HepG2 (cell line): ENCODE data around the gene CHST1. TPM values are rescaled to one million over a fixed set of nuclear protein-coding genes. Genes with fewer than 3 reads are reported as not detected.

Experiments used
- ATAC-seq: fragments of 200-7000 bp; cut with Tn5 transposase; 3 replicates; pipeline ENCODE4 v1.9.1; 2020; ENCODE audit warnings: mild to moderate bottlenecking, moderate library complexity
- BruUV-seq: library from RNA; stranded (reverse); fragments of 400-500 nt; replicated peaks from 2 replicates; lab custom pipeline; 2021; lab: Mats Ljungman, UMichigan
- CTCF ChIA-PET: fragments of 300-600 bp; formaldehyde crosslinking; extraction: SDS; loops from one replicate; lab custom pipeline; 2021; ENCODE audit warnings: low total read pairs, inconsistent platforms, low intra/inter-chr PET ratio; lab: Yijun Ruan, JAX
- POLR2A ChIA-PET: fragments of 350-600 bp; sonication (Branson Sonifier 250); formaldehyde crosslinking; loops from one replicate; lab custom pipeline; 2020; ENCODE audit warnings: antibody characterized with exemption, inconsistent platforms; lab: Yijun Ruan, JAX
- DNase-seq: peaks from one replicate; pipeline ENCODE4 v3.0.0-alpha.2; 2015; ENCODE audit warnings: low spot score
- FAIRE-seq: peaks from 3 replicates; lab custom pipeline; 2011; peaks lifted over from hg19 to GRCh38; lab: Jason Lieb, UNC
- H2AFZ ChIP-seq: one replicate; pipeline ENCODE4 v1.6.1; 2011; ENCODE audit warnings: low read length, inconsistent platforms
- H3K27ac ChIP-seq: fragments of 300-600 bp; 3 replicates; pipeline ENCODE4 v1.8.0; 2011; ENCODE audit warnings: mixed run types, mild to moderate bottlenecking, mixed read lengths, low read length, inconsistent platforms; ENCODE audit not compliant: insufficient read depth; ENCODE audit errors: extremely low read length
- H3K27me3 ChIP-seq, 2 experiments: fragments of 200-600 bp in 1 of 2; 2 replicates in 1 of 2; 3 replicates in 1 of 2; pipeline versions ENCODE4 v1.6.0 to v1.8.0; 2011; ENCODE audit warnings: low read length in 2 of 2, mild to moderate bottlenecking in 2 of 2, moderate library complexity in 2 of 2, inconsistent platforms in 1 of 2; ENCODE audit not compliant: insufficient read depth in 2 of 2, control insufficient read depth in 1 of 2
- H3K36me3 ChIP-seq, 2 experiments: fragments of 200-600 bp in 1 of 2; replicated peaks in 1 of 2; 2 replicates in 1 of 2; 3 replicates in 1 of 2; pipeline versions ENCODE4 v1.5.1 to v1.8.0; 2011; ENCODE audit warnings: low read length in 2 of 2, inconsistent platforms in 1 of 2; ENCODE audit not compliant: insufficient read depth in 2 of 2, control insufficient read depth in 1 of 2
- H3K4me1 ChIP-seq: 2 replicates; pipeline ENCODE4 v1.5.1; 2012; ENCODE audit warnings: low read length, inconsistent platforms; ENCODE audit not compliant: insufficient read depth
- H3K4me2 ChIP-seq: 2 replicates; pipeline ENCODE4 v1.6.0; 2011; ENCODE audit warnings: low read depth, low read length, inconsistent platforms
- H3K4me3 ChIP-seq, 3 experiments: fragments of 200-600 bp in 1 of 3; sonication (generic), shearing (Covaris generic) in 1 of 3; replicated peaks in 1 of 3; 2 replicates each; pipeline ENCODE4 v1.5.1; 2011 to 2016; ENCODE audit warnings: low read length in 3 of 3, inconsistent platforms in 2 of 3, low read depth in 2 of 3, mild to moderate bottlenecking in 2 of 3, control low read depth in 1 of 3, mixed read lengths in 1 of 3; ENCODE audit not compliant: insufficient read depth in 1 of 3
- H3K79me2 ChIP-seq: one replicate; pipeline ENCODE4 v1.6.1; 2011; ENCODE audit warnings: low read length, inconsistent platforms; ENCODE audit not compliant: insufficient read depth
- H3K9ac ChIP-seq: 2 replicates; pipeline ENCODE4 v1.6.0; 2011; ENCODE audit warnings: mild to moderate bottlenecking, low read depth, low read length, inconsistent platforms; ENCODE audit not compliant: insufficient read depth
- H3K9me3 ChIP-seq: 2 replicates; pipeline ENCODE4 v1.5.1; 2012; ENCODE audit warnings: mild to moderate bottlenecking, low read length
- H4K20me1 ChIP-seq: 2 replicates; pipeline ENCODE4 v1.6.0; 2011; ENCODE audit warnings: inconsistent platforms, mild to moderate bottlenecking, low read length, moderate library complexity; ENCODE audit not compliant: insufficient read depth
- CTCF ChIP-seq: sonication (generic); formaldehyde crosslinking; IDR thresholded peaks from 2 replicates; pipeline ENCODE4 v1.5.0; 2020; ENCODE audit warnings: mild to moderate bottlenecking, missing genetic modification reagents, moderate library complexity
- HMGA1 ChIP-seq: sonication (generic); formaldehyde crosslinking; conservative IDR thresholded peaks from 2 replicates; pipeline ENCODE4 v1.4.0; 2020; ENCODE audit warnings: missing genetic modification reagents
- PATZ1 ChIP-seq: sonication (generic); formaldehyde crosslinking; IDR thresholded peaks from 2 replicates; pipeline ENCODE4 v1.4.0; 2020; ENCODE audit warnings: missing genetic modification reagents
- SP4 ChIP-seq: sonication (generic); formaldehyde crosslinking; IDR thresholded peaks from 2 replicates; pipeline ENCODE4 v1.8.1; 2023; ENCODE audit warnings: mild to moderate bottlenecking, missing genetic modification reagents
- ZBTB38 ChIP-seq: sonication (generic); formaldehyde crosslinking; IDR thresholded peaks from 2 replicates; pipeline ENCODE4 v1.5.1; 2020; ENCODE audit warnings: mild to moderate bottlenecking, missing genetic modification reagents
- ZNF263 ChIP-seq: sonication (generic); formaldehyde crosslinking; IDR thresholded peaks from 2 replicates; pipeline ENCODE4 v1.4.0; 2020; ENCODE audit warnings: missing genetic modification reagents
- ZNF687 ChIP-seq: sonication (generic); formaldehyde crosslinking; IDR thresholded peaks from 2 replicates; pipeline ENCODE4 v1.5.1; 2020; ENCODE audit warnings: mild to moderate bottlenecking, missing genetic modification reagents, moderate library complexity
- WGBS: methylation state at CpG from one replicate; pipeline ENCODE4 v1.1.6; 2017; ENCODE audit warnings: low lambda C conversion rate; 5-methylcytosine and 5-hydroxymethylcytosine counted together
- in situ Hi-C: cut with HindIII; loops from 2 replicates; pipeline ENCODE4 v1.10.0; 2017; ENCODE audit warnings: low pct_unique_long_range_greater_than_20kb; ENCODE audit not compliant: extremely low pct_ligation_motif_present
- intact Hi-C: fragments of 100-400 bp; cut with micrococcal nuclease; formaldehyde crosslinking; loops from one replicate; pipeline ENCODE4 v1.10.0; 2022; ENCODE audit not compliant: unreplicated experiment
- polyA plus RNA-seq, 8 experiments: library from polyadenylated mRNA; depleted of rRNA in 3 of 8; stranded (reverse) in 7 of 8; unstranded in 1 of 8; fragments of >200 nt; fragmentation: Illumina TruSeq in 4 of 8; extraction: Trizol in 4 of 8; gene quantifications; 2 replicates each; pipeline versions ENCODE4 v1.2.1 to v1.2.3, GENCODE V29; 2011 to 2016; ENCODE audit warnings: low read depth in 4 of 8, missing spikeins in 1 of 8, mixed read lengths in 1 of 8; ENCODE audit not compliant: insufficient read depth in 1 of 8
- total RNA-seq, 5 experiments: library from RNA; depleted of rRNA; stranded (reverse); fragments of >200 nt; fragmentation: Illumina TruSeq; extraction: Trizol; gene quantifications; 2 replicates each; pipeline ENCODE4 v1.2.3, GENCODE V29; 2016; ENCODE audit warnings: low read depth in 1 of 5

The CHST1 gene
- total and polyA plus RNA-seq, 2 of the 13 experiments (the other 11 are each of a cell fraction or from before 2014, with no cell fraction given): not detected

- TF ChIP-seq ZNF687: no peak
- no peak for TF ChIP-seq HMGA1
- no peak for TF ChIP-seq SP4 (CRISPR knock-in tag)
- no peak for TF ChIP-seq PATZ1 (CRISPR knock-in tag)
These were observed 7.2 kb upstream of the CHST1 start (continued) for GRCh38 chr11:45672593-45672992.

GRCh38 chr11:45671246-45672171 is 6.1 kb upstream of the CHST1 start:
- H3K27me3 ChIP-seq: peaks cover 18 to 35% of the 10 kb centered on the region in 2 experiments; a peak in 4 of 5 replicates
- H3K36me3 ChIP-seq: no peaks in the 10 kb centered on the region
- H3K4me2 ChIP-seq: no peak overlapping the region
- no peaks in the 10 kb centered on the region for H3K4me1 ChIP-seq
- ATAC-seq (peak; percentile 39), FAIRE-seq (no peak), DNase-seq (no peak)
- 4% methylated on average over 6 of the region's 12 CpGs for WGBS
- H3K79me2 ChIP-seq: no peaks in the 10 kb centered on the region
- H2AFZ ChIP-seq: no peak overlapping the region
- POLR2A ChIA-PET: no interaction called here
- no peaks in the 10 kb centered on the region for H4K20me1 ChIP-seq
- no peak overlapping the region for H3K9ac ChIP-seq
- CTCF ChIA-PET: no interaction called here
- no TSS peak for BruUV-seq
- no peak overlapping the region for H3K4me3 ChIP-seq
- TF ChIP-seq ZNF263 (CRISPR knock-in tag) (peak; percentile 66; the same call in 1 of the 2 replicates), ZBTB38 (CRISPR knock-in tag) (no peak), CTCF (CRISPR knock-in tag) (peak; percentile 28)
- TF ChIP-seq, all 625 proteins: peak for 2
- intact Hi-C loops (no loop called here), in situ Hi-C loops (no loop called here)
- Histone ChIP-seq H3K27ac (no peak overlapping the region), H3K9me3 (no peaks in the 10 kb centered on the region)
